Activated CD4-positive, alpha-beta T cell treated with anti-CD3 and anti-CD28 coated beads, Interleukin-10, Interleukin-2, amounts not matched to agents 100 ng/mL and 50 ng/mL, durations not matched to agents 16 hours and 8 hours (primary cell): ENCODE measurements around the gene COL3A1.
A peak's percentile ranks its signal among the peaks of the same experiment; 100 is the strongest.

Experiments
- DNase-seq: peaks from one replicate; pipeline ENCODE4 v3.0.0-alpha.2; 2020

COL3A1 gene

GRCh38 chr2:189018631-189019030, 44.5 kb downstream of the COL3A1 start:
- no peak for DNase-seq

- no peak for DNase-seq
These were observed 46.0 kb downstream of the COL3A1 start for GRCh38 chr2:189020179-189020578.

GRCh38 chr2:189022053-189022481, 47.9 kb downstream of the COL3A1 start:
- DNase-seq = no peak

DNA sequence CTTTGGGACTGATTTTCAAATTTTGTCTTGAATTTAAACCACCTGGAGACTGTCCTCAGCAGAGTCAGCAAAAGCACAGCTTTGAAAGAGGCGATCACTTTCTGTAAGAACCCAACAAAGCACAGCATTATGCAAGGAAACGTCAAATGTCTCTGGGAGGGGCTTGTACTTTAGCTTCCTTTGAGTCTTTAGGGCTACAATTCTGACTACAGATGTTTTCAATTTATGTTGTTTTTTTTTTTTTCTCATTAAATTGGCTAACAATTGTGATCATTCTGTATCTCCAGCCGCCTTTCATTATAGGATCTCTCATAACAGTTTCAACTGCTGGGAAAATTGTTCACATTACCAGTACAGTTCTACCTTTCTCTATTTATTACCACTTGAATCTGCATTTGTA, 48.3 kb downstream of the COL3A1 start:
- no peak for DNase-seq

DNA sequence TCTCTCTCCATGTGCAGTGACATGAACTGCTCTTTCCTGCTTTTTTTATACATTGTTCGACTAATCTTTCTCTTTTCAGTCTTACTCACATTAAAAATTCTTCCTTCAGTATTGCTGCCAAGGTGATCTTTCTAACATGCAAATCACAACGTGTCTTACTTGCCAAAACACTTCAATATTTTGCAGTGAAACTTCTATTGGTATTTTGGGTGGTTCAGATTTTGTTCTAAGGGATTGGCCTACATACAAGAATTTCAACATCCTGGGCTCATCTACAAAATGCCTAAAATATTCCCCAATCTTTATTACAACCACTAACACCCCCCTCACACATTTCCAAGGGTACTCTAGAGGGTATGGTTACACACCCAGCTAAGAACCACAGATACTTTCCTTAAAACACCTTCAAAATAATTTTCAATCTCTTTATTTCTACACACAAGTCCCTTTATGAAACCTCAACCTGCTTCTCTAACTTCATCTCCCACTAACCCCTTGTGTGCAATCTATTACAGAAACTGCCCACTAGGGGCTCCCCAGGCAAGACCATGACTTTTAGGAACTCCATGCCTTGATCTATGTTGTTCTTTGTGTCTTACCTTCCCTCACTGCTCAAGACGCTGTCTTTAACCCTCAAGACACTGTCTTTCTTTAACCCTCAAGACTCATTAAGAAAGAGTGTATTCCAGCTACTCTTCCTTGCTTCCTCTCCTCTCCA, 50.9 kb downstream of the COL3A1 start:
- DNase-seq = peak; percentile 3

DNA sequence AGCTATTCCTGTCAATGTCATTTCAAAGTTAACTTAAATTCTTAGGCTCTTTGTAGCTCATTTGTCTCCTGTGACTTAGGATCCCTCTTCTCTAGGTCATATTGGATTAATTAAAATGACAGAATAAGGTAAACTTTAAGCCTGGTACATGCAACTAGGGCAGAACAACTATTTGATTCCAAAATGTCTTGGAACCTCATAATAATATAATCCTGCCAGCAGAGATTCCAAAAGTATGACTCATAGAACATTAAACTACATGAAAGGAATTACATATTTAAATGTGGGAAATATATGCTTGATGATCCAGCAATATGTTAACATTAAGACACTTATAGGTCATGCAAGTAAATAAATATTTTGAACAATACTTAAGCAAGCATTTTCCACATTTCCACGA, 63.3 kb downstream of the COL3A1 start:
- no peak for DNase-seq

GRCh38 chr2:189045836-189046235, 71.7 kb downstream of the COL3A1 start:
- no peak for DNase-seq

DNA sequence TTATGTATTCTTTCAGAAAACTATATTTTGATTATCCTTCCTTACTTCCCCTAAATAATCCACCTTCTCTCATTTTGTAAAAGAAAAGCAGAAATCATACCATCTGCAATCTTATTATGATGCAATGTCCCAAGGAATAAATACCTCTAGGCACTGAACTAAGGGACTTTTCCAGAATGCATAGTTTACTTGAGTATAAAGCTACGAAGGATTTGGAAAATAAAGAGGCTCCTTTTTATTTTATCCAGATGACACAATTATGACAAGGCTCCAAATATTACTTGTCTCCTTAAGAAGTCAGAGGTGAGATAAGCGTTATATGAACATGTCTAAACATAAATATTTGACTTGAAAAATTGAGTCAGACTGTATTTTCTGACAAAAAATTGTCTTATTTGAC, 72.1 kb downstream of the COL3A1 start:
- DNase-seq = no peak

GRCh38 chr2:189047171-189047888, 73.2 kb downstream of the COL3A1 start:
- no peak for DNase-seq

GRCh38 chr2:189048189-189048588, 74.0 kb downstream of the COL3A1 start:
- no peak for DNase-seq

DNA sequence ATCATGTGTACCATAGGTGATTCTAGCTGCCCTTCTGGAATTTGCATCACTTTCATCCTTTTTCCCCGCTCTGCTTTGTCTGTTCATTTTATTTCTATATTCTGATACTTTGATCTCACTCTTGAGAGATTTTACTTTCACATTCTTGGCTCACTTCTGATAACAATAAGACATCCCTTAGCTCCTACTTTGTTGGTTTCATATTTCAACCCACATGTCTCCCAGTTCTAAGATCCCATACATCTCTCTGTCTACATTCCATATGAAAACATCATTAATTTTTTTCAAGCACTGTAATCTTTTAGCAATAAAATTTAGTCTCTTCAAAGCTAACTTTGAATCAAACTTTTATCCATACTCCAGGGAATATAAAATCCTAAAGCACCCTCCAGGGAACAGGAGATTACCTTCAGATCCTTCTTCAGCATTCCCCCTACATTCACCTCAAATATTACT, 75.6 kb downstream of the COL3A1 start:
- DNase-seq = no peak

DNA sequence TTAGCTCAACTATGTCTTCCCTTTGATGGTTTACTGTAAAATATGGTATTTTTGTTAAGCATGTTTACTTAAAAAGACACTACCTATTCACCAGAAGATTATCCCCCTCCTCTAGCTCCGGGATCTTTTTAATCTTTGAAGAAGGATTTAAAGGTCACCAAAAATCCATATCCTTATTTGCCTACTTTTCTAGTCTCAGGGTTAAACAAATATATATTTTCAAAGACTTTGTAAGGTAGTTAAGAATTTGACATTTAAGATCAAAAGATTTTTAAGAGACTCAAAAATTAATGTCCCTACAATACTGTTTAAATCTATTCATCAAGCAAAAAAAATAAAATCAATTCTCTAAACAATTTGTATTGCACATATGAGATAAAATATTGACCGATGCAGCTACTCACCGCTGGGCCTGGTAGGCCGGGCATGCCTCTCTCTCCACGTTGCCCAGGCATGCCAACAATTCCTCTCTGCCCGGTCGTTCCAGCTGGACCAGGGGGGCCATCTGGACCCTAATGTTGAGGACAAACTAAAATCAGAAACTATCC, 76.1 kb downstream of the COL3A1 start:
- no peak for DNase-seq

- no peak for DNase-seq
These were observed 82.3 kb downstream of the COL3A1 start for GRCh38 chr2:189056200-189057106.

DNA sequence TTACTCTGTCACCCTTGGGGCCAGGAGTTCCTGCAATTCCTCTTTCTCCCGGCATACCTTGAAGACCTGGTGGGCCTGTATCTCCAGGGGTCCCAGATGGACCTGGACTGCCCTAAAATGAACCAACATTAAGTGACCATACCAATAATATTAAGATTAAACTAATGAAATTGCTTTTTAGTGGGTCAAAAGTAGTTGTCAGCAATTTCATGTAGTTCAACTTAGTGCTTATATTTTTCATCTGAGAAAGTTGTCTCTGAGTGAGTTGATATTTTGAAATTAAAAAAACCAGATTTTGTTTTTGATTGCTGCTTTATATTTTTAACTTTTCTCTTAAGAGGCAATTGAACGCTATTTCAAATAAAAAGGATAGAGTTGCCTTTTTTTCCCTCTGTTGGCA, 83.1 kb downstream of the COL3A1 start:
- DNase-seq = no peak

DNA sequence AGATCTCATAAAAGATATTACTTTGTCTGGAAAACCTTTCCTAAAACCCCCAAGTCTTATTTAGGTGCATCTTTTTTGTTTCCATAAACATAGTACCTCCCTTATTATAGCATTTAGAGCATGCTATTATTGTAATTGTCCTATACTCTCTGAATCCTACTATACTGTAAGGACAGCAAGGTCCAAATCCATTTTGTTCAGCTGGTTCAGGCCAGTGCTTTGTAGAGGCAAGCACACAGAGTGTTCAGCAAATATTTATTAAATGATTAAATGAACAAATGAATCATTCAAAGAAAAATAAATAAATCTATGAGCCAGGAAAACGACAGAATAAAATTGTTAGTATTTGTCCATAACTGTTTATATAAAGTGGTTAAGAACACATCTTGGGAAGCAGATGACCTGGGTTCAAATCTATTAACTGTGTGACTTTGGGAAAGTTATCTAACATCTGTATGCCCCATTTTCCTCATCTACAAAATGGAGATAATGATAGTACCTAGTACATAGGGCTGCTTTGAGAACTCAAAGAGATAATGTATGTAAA, 86.0 kb downstream of the COL3A1 start:
- DNase-seq = no peak
